Hematopoietic multipotent progenitor cell treated with erythropoietin and hydrocortisone succinate and interleukin-3 and kit ligand, for 17 days (in vitro differentiated cells): ENCODE measurements around the gene SAMD13.
A peak's percentile ranks its signal among the peaks of the same experiment; 100 is the strongest.

Source experiments
- DNase-seq: peaks from one replicate; pipeline ENCODE4 v3.0.0-alpha.2; 2015; ENCODE audit warnings: low spot score

Gene SAMD13

GRCh38 chr1:84301004-84301784, at the start of gene SAMD13:
SAMD13 (plus strand) TSS chr1:84301708; CDS start chr1:84303235, 1,527 bp downstream.
- peak; percentile 45 for DNase-seq

- no peak for DNase-seq
Observed at GRCh38 chr1:84253036-84253435, 48.5 kb upstream of the SAMD13 start.

- no peak for DNase-seq
Observed at GRCh38 chr1:84253891-84254290, 47.6 kb upstream of the SAMD13 start.

GRCh38 chr1:84254703-84255238, 46.7 kb upstream of the SAMD13 start:
- no peak for DNase-seq

GRCh38 chr1:84255582-84255981, 45.9 kb upstream of the SAMD13 start:
- no peak for DNase-seq

- no peak for DNase-seq
Observed at GRCh38 chr1:84257617-84258016, 43.9 kb upstream of the SAMD13 start.

GRCh38 chr1:84259376-84259775, 42.1 kb upstream of the SAMD13 start:
- DNase-seq: no peak

- DNase-seq: no peak
Observed at GRCh38 chr1:84259989-84260388, 41.5 kb upstream of the SAMD13 start.

GRCh38 chr1:84260852-84261518, 40.5 kb upstream of the SAMD13 start:
- no peak for DNase-seq

GRCh38 chr1:84264961-84265360, 36.5 kb upstream of the SAMD13 start:
- no peak for DNase-seq

GRCh38 chr1:84265867-84266266, 35.6 kb upstream of the SAMD13 start:
- DNase-seq: no peak

GRCh38 chr1:84266748-84267147, 34.8 kb upstream of the SAMD13 start:
- DNase-seq: no peak

- DNase-seq: no peak
Observed at GRCh38 chr1:84267476-84267875, 34.0 kb upstream of the SAMD13 start.

GRCh38 chr1:84268346-84268745, 33.2 kb upstream of the SAMD13 start:
- DNase-seq: no peak

- no peak for DNase-seq
Observed at GRCh38 chr1:84269306-84269705, 32.2 kb upstream of the SAMD13 start.

GRCh38 chr1:84271441-84272151, 29.9 kb upstream of the SAMD13 start:
- DNase-seq: no peak

GRCh38 chr1:84272401-84272800, 29.1 kb upstream of the SAMD13 start:
- no peak for DNase-seq

GRCh38 chr1:84277343-84278059, 24.0 kb upstream of the SAMD13 start:
- DNase-seq: no peak

- no peak for DNase-seq
Observed at GRCh38 chr1:84278905-84279304, 22.6 kb upstream of the SAMD13 start.

- no peak for DNase-seq
Observed at GRCh38 chr1:84280912-84281311, 20.6 kb upstream of the SAMD13 start.

GRCh38 chr1:84282780-84283333, 18.7 kb upstream of the SAMD13 start:
- no peak for DNase-seq

GRCh38 chr1:84283381-84283780, 18.1 kb upstream of the SAMD13 start:
- no peak for DNase-seq
